ENCODE measurements around the gene COBL.

Gene COBL

GRCh38 chr7:51270965-51271364 is 45.6 kb downstream of the COBL start:
- H3K36me3 ChIP-seq (replicated peaks): no peaks in the 10 kb centered on the region
- TF ChIP-seq CTCF (IDR thresholded peaks at IDR 0.05; ENCODE audit: low read depth, low read length, missing control alignments): no peak
- H3K4me3 ChIP-seq (ENCODE audit: low read depth, low read length): no peak overlapping the region
- no peak overlapping the region for H3K27ac ChIP-seq
- H3K27me3 ChIP-seq (replicated peaks): no peaks in the 10 kb centered on the region
- in situ Hi-C loops (cut with HindIII; ENCODE audit: low pct_ligation_motif_present, low sequenced_read_pairs): no loop called here
- DNase-seq: no peak

- Histone ChIP-seq H3K4me3 (ENCODE audit: low read depth, low read length) (no peak overlapping the region), H3K36me3 (replicated peaks) (no peaks in the 10 kb centered on the region), H3K27me3 (replicated peaks) (no peaks in the 10 kb centered on the region), H3K27ac (no peak overlapping the region)
- DNase-seq: no peak
- TF ChIP-seq CTCF (IDR thresholded peaks at IDR 0.05; ENCODE audit: low read depth, low read length, missing control alignments): no peak
- in situ Hi-C loops (cut with HindIII; ENCODE audit: low pct_ligation_motif_present, low sequenced_read_pairs): no loop called here
These were observed 46.7 kb downstream of the COBL start for GRCh38 chr7:51269911-51270310.

- H3K4me3 ChIP-seq (ENCODE audit: low read depth, low read length): no peak overlapping the region
- H3K27me3 ChIP-seq (replicated peaks): no peaks in the 10 kb centered on the region
- no peak for TF ChIP-seq CTCF (IDR thresholded peaks at IDR 0.05; ENCODE audit: low read depth, low read length, missing control alignments)
- no peaks in the 10 kb centered on the region for H3K36me3 ChIP-seq (replicated peaks)
- no peak overlapping the region for H3K27ac ChIP-seq
- DNase-seq: no peak
- in situ Hi-C loops (cut with HindIII; ENCODE audit: low pct_ligation_motif_present, low sequenced_read_pairs): no loop called here
These were observed 47.3 kb downstream of the COBL start for GRCh38 chr7:51269321-51269720.

GRCh38 chr7:51268859-51269258 is 47.8 kb downstream of the COBL start:
- Histone ChIP-seq H3K36me3 (replicated peaks) (no peaks in the 10 kb centered on the region), H3K27me3 (replicated peaks) (no peaks in the 10 kb centered on the region), H3K27ac (no peak overlapping the region), H3K4me3 (ENCODE audit: low read depth, low read length) (no peak overlapping the region)
- in situ Hi-C loops (cut with HindIII; ENCODE audit: low pct_ligation_motif_present, low sequenced_read_pairs): no loop called here
- no peak for DNase-seq
- TF ChIP-seq CTCF (IDR thresholded peaks at IDR 0.05; ENCODE audit: low read depth, low read length, missing control alignments): no peak

- TF ChIP-seq CTCF (IDR thresholded peaks at IDR 0.05; ENCODE audit: low read depth, low read length, missing control alignments): no peak
- H3K4me3 ChIP-seq (ENCODE audit: low read depth, low read length): no peak overlapping the region
- H3K27me3 ChIP-seq (replicated peaks): no peaks in the 10 kb centered on the region
- no peak for DNase-seq
- H3K36me3 ChIP-seq (replicated peaks): no peaks in the 10 kb centered on the region
- no peak overlapping the region for H3K27ac ChIP-seq
- in situ Hi-C loops (cut with HindIII; ENCODE audit: low pct_ligation_motif_present, low sequenced_read_pairs): no loop called here
These were observed 49.4 kb downstream of the COBL start for GRCh38 chr7:51267169-51267568.

GRCh38 chr7:51265066-51265907 is 51.3 kb downstream of the COBL start:
- Histone ChIP-seq H3K36me3 (replicated peaks) (no peaks in the 10 kb centered on the region), H3K27ac (no peak overlapping the region), H3K27me3 (replicated peaks) (no peaks in the 10 kb centered on the region), H3K4me3 (ENCODE audit: low read depth, low read length) (no peak overlapping the region)
- DNase-seq: no peak
- no peak for TF ChIP-seq CTCF (IDR thresholded peaks at IDR 0.05; ENCODE audit: low read depth, low read length, missing control alignments)
- in situ Hi-C loops (cut with HindIII; ENCODE audit: low pct_ligation_motif_present, low sequenced_read_pairs): no loop called here

Measured in brain microvascular endothelial cell (primary cell).